GM12878 (cell line): ENCODE results near the gene HCN4. TPM values are rescaled to one million over a fixed set of nuclear protein-coding genes. Genes with fewer than 3 reads are reported as not detected.

Experiments used
- ATF7 ChIP-seq: fragments of 450-650 bp; IDR thresholded peaks from 2 replicates; pipeline ENCODE4 v1.6.1; 2016; ENCODE audit warnings: low read depth, mild to moderate bottlenecking
- HDAC2 ChIP-seq: fragments of 200-600 bp; sonication (generic); IDR thresholded peaks from 2 replicates; pipeline ENCODE4 v1.6.1; 2017
- NFYA ChIP-seq: IDR thresholded peaks from 2 replicates; pipeline ENCODE4 v1.6.1; 2011; ENCODE audit warnings: low read depth, mild to moderate bottlenecking, low read length, improper control_type of control experiment, borderline replicate concordance
- NRF1 ChIP-seq: conservative IDR thresholded peaks from 2 replicates; pipeline ENCODE4 v1.6.1; 2011; ENCODE audit warnings: mild to moderate bottlenecking, low read depth, low read length, improper control_type of control experiment
- RFX5 ChIP-seq: IDR thresholded peaks from 2 replicates; pipeline ENCODE4 v1.6.1; 2011; ENCODE audit warnings: low read depth, low read length, improper control_type of control experiment
- SREBF2 ChIP-seq: IDR thresholded peaks from 2 replicates; pipeline ENCODE4 v1.6.1; 2012; ENCODE audit warnings: mild to moderate bottlenecking, low read length
- polyA plus RNA-seq, 11 experiments: library from polyadenylated mRNA; depleted of rRNA in 4 of 11; unstranded in 6 of 11; stranded (reverse) in 5 of 11; fragments of >200 nt; fragmentation: Nextera tagmentation in 4 of 11; fragmentation: Illumina TruSeq in 1 of 11; extraction: Ambion mirVana in 4 of 11; extraction: Trizol in 1 of 11; gene quantifications; 1 replicate in 1 of 11; 2 replicates in 10 of 11; pipeline versions ENCODE4 v1.2.1 to v1.2.3, GENCODE V29; 2011 to 2016; ENCODE audit warnings: inconsistent platforms in 2 of 11, missing spikeins in 2 of 11, low read depth in 1 of 11
- total RNA-seq, 4 experiments: library from RNA; depleted of rRNA in 3 of 4; stranded (reverse); fragments of >200 nt in 3 of 4; fragmentation: Illumina TruSeq in 1 of 4; extraction: Trizol in 1 of 4; gene quantifications; 2 replicates each; pipeline versions ENCODE4 v1.2.1 to v1.2.3, GENCODE V29; 2013 to 2021
- TF ChIP-seq, protein P1 (sequence below): IDR thresholded peaks from 2 replicates; pipeline ENCODE4 v1.6.1; 2012; ENCODE audit warnings: low read depth, low read length, improper control_type of control experiment
- TF ChIP-seq, protein P2 (sequence below): fragments of 450-650 bp; IDR thresholded peaks from 2 replicates; pipeline ENCODE4 v1.6.1; 2016; ENCODE audit warnings: mild to moderate bottlenecking, moderate library complexity, borderline replicate concordance
- TF ChIP-seq, protein P3 (sequence below): IDR thresholded peaks from 2 replicates; pipeline ENCODE4 v1.6.1; 2011; ENCODE audit warnings: low read depth, mild to moderate bottlenecking, low read length, moderate library complexity, borderline replicate concordance; ENCODE audit errors: extremely low read depth

The HCN4 gene
- total and polyA plus RNA-seq, 10 of the 15 experiments (the other 5 are each of a cell fraction or from before 2014, with no cell fraction given), result 0.03 to 0.10 TPM; not detected in 8

DNA sequence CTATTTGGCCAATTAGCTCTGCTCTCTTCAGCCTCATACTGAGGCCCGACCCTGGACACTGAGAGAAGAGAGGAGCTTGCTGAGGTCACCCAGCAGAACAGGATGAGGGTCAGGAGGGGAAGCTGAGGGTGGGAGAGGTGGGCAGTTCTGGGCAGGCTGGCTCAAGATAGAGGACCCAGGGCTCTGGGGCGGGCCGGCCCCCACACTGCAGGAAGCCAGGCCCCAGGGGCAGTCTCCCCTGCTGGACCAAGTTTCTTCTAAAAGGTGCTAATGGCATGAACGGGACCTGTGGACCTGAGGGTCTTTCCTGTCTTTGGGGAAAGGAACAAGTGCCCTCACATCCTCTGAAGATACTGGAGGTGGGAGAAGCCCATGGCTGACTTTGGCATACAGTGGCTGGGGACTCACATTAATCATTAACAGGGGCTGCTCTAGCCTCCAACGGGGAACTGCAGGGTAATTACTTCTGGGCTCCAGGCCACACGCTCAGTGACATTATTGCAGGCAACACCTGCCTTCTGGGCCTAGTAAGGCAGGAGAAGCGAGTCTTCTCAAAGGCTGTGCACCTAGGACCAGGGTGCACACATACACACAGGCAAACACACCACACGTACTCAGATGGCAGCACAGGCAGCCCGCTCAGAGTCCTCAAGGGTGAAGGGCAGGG is 10.6 kb downstream of the HCN4 start (continued):
- TF ChIP-seq, protein P1, sequence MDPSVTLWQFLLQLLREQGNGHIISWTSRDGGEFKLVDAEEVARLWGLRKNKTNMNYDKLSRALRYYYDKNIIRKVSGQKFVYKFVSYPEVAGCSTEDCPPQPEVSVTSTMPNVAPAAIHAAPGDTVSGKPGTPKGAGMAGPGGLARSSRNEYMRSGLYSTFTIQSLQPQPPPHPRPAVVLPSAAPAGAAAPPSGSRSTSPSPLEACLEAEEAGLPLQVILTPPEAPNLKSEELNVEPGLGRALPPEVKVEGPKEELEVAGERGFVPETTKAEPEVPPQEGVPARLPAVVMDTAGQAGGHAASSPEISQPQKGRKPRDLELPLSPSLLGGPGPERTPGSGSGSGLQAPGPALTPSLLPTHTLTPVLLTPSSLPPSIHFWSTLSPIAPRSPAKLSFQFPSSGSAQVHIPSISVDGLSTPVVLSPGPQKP, result no peak
- TF ChIP-seq NFYA (no peak), ATF7 (no peak), HDAC2 (no peak), SREBF2 (no peak), NRF1 (no peak), RFX5 (no peak)
- TF ChIP-seq, protein P2, sequence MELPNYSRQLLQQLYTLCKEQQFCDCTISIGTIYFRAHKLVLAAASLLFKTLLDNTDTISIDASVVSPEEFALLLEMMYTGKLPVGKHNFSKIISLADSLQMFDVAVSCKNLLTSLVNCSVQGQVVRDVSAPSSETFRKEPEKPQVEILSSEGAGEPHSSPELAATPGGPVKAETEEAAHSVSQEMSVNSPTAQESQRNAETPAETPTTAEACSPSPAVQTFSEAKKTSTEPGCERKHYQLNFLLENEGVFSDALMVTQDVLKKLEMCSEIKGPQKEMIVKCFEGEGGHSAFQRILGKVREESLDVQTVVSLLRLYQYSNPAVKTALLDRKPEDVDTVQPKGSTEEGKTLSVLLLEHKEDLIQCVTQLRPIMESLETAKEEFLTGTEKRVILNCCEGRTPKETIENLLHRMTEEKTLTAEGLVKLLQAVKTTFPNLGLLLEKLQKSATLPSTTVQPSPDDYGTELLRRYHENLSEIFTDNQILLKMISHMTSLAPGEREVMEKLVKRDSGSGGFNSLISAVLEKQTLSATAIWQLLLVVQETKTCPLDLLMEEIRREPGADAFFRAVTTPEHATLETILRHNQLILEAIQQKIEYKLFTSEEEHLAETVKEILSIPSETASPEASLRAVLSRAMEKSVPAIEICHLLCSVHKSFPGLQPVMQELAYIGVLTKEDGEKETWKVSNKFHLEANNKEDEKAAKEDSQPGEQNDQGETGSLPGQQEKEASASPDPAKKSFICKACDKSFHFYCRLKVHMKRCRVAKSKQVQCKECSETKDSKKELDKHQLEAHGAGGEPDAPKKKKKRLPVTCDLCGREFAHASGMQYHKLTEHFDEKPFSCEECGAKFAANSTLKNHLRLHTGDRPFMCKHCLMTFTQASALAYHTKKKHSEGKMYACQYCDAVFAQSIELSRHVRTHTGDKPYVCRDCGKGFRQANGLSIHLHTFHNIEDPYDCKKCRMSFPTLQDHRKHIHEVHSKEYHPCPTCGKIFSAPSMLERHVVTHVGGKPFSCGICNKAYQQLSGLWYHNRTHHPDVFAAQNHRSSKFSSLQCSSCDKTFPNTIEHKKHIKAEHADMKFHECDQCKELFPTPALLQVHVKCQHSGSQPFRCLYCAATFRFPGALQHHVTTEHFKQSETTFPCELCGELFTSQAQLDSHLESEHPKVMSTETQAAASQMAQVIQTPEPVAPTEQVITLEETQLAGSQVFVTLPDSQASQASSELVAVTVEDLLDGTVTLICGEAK, result no peak
- TF ChIP-seq, protein P3, sequence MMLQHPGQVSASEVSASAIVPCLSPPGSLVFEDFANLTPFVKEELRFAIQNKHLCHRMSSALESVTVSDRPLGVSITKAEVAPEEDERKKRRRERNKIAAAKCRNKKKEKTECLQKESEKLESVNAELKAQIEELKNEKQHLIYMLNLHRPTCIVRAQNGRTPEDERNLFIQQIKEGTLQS, result no peak
